ENCODE results near the gene GBF1. TPM values are rescaled to one million over a fixed set of nuclear protein-coding genes. Genes with fewer than 3 reads are reported as not detected.

Gene GBF1
- polyA plus RNA-seq, 1 of the 3 experiments (the other 2 are of a cell fraction), result 12.3 TPM

DNA sequence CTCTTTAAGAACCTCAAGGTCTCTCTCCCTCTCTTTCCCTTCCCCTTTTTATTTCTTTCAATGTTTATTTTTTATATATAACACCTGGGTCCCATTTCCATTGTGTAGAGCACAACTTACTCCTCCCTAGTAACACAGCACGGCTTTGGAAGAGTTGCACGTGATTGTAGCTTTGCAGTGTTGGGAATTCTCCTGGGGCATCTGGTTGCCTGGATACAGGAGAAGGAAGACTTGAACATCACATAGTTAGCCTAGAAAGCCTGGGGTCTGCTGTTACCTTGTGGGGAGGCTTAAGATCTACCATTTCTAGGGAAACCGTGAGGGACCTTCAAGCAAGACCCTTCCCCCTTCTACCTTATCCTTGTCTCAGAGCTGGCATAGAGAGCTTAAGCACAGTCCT is 109.1 kb downstream of the GBF1 start:
- ChIA-PET POLR2A (no interaction called here), CTCF (interaction anchor here (1.0 to 21.0 kb wide), 8 partner anchors 9 to 185 kb away, joined by 3 to 824 read pairs (median 66); partner anchors contain the start of genes ELOVL3, NFKB2, PITX3 and SUFU)
- Histone ChIP-seq H3K4me1 (ENCODE audit: control insufficient read depth in 1 of 2, insufficient read depth in 2 of 2, low read depth in 1 of 2, low read length in 1 of 2) (no peaks in the 10 kb centered on the region), H3K4me2 (no peak overlapping the region), H3F3A (replicated peaks; ENCODE audit: insufficient read depth) (peaks cover 3% of the 10 kb centered on the region), H3K27ac (ENCODE audit: low read depth in 2 of 2, low read length in 1 of 2) (no peak overlapping the region), H3K9me3 (no peaks in the 10 kb centered on the region), H3K27me3 (ENCODE audit: insufficient read depth) (no peaks in the 10 kb centered on the region), H3K79me2 (ENCODE audit: insufficient read depth) (no peaks in the 10 kb centered on the region), H2AFZ (ENCODE audit: low read depth) (no peak overlapping the region), H3K36me3 (replicated peaks in 1 of 2; ENCODE audit: control insufficient read depth in 1 of 2, insufficient read depth in 2 of 2, low read length in 1 of 2) (peaks cover 38 to 59% of the 10 kb centered on the region in 2 experiments), H4K20me1 (ENCODE audit: insufficient read depth) (peaks cover 12% of the 10 kb centered on the region), H3K9me2 (no peaks in the 10 kb centered on the region), H3K9ac (no peak overlapping the region), H3K4me3 (ENCODE audit: low read depth in 2 of 2, low read length in 1 of 2) (no peak overlapping the region)
- TF ChIP-seq POLR2AphosphoS5 (IDR thresholded peaks at IDR 0.05; ENCODE audit: low read depth, low read length), result no peak
- no peak for TF ChIP-seq SMC3 (IDR thresholded peaks at IDR 0.05; ENCODE audit: low read depth, low read length)
- no peak for TF ChIP-seq TCF12 (IDR thresholded peaks at IDR 0.05)
- TF ChIP-seq GABPA (IDR thresholded peaks at IDR 0.05; ENCODE audit: low read depth), result no peak
- no peak for TF ChIP-seq MXI1 (IDR thresholded peaks at IDR 0.05; ENCODE audit: low read depth, low read length)
- no peak for TF ChIP-seq JUND (IDR thresholded peaks at IDR 0.05)
- TF ChIP-seq SIN3A (IDR thresholded peaks at IDR 0.05; ENCODE audit: borderline replicate concordance, low read depth, low read length), result no peak
- TF ChIP-seq NRF1 (IDR thresholded peaks at IDR 0.05; ENCODE audit: low read depth, low read length), result no peak
- TF ChIP-seq RFX5 (IDR thresholded peaks at IDR 0.05; ENCODE audit: low read length), result no peak
- no peak for TF ChIP-seq RCOR1 (IDR thresholded peaks at IDR 0.05; ENCODE audit: low read length)
- no peak for TF ChIP-seq RAD21 (IDR thresholded peaks at IDR 0.05; ENCODE audit: low read length)
- TF ChIP-seq TAF1 (IDR thresholded peaks at IDR 0.05; ENCODE audit: borderline replicate concordance, low read depth, low read length), result no peak
- 98% methylated on average over 3 of the region's 3 CpGs for whole genome bisulfite sequencing (ENCODE audit: low lambda C conversion rate)
- no peak for DNase-seq

DNA sequence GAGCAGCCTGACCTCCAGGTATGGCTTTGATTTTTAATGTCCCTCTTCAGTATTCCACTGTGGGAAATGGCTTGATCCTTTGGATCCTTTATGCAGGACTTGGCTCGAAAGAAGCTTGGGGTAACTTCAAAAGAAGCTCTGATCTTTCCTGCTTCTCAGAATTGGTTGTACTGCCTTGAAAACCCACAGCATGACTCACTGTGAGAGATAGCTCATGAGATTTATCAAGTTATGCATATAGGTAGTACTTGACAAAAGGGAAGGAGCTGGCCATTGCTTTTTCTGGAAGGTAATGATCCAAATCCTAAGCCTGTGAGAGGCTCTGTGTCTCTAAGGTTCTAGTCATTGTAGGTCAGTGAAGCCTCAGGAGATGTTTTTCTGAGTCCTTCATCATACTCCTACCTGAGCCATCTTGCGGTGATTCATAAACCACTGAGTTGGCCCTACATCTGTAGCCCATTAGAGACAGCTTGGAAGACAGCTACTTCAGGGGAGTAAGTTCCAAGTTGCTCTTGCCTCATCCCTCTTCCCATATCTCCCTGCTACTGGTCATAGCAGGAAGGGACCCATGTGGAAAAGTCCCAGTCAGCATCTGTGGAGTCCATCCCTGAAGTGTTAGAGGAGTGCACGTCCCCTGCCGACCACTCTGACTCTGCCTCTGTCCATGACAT is 113.5 kb downstream of the GBF1 start:
- no peaks in the 10 kb centered on the region for H3K9me2 ChIP-seq
- H3K4me2 ChIP-seq, result no peak overlapping the region
- no peaks in the 10 kb centered on the region for H3K79me2 ChIP-seq (ENCODE audit: insufficient read depth)
- no peaks in the 10 kb centered on the region for H3F3A ChIP-seq (replicated peaks; ENCODE audit: insufficient read depth)
- TF ChIP-seq MEF2A (IDR thresholded peaks at IDR 0.05; ENCODE audit: borderline replicate concordance, low read depth), result no peak
- H2AFZ ChIP-seq (ENCODE audit: low read depth), result no peak overlapping the region
- no peak overlapping the region for H3K27ac ChIP-seq (ENCODE audit: low read depth in 2 of 2, low read length in 1 of 2)
- H3K4me1 ChIP-seq (ENCODE audit: control insufficient read depth in 1 of 2, insufficient read depth in 2 of 2, low read depth in 1 of 2, low read length in 1 of 2), result no peaks in the 10 kb centered on the region
- WGBS (ENCODE audit: low lambda C conversion rate), result 85% methylated on average over 4 of the region's 4 CpGs
- ChIA-PET CTCF (interaction anchor here (0.5 to 21.0 kb wide), 5 partner anchors 9 to 190 kb away, joined by 3 to 824 read pairs (median 4); partner anchors contain the start of genes ELOVL3 and PITX3), POLR2A (no interaction called here)
- no peaks in the 10 kb centered on the region for H3K27me3 ChIP-seq (ENCODE audit: insufficient read depth)
- no peak for DNase-seq
- peaks cover 10% of the 10 kb centered on the region; the same call in 1 of the 2 replicates for H4K20me1 ChIP-seq (ENCODE audit: insufficient read depth)
- no peaks in the 10 kb centered on the region for H3K9me3 ChIP-seq
- no peak overlapping the region for H3K4me3 ChIP-seq (ENCODE audit: low read depth in 2 of 2, low read length in 1 of 2)
- H3K9ac ChIP-seq, result no peak overlapping the region
- H3K36me3 ChIP-seq (replicated peaks in 1 of 2; ENCODE audit: control insufficient read depth in 1 of 2, insufficient read depth in 2 of 2, low read length in 1 of 2), result peaks cover 47 to 66% of the 10 kb centered on the region in 2 experiments

DNA sequence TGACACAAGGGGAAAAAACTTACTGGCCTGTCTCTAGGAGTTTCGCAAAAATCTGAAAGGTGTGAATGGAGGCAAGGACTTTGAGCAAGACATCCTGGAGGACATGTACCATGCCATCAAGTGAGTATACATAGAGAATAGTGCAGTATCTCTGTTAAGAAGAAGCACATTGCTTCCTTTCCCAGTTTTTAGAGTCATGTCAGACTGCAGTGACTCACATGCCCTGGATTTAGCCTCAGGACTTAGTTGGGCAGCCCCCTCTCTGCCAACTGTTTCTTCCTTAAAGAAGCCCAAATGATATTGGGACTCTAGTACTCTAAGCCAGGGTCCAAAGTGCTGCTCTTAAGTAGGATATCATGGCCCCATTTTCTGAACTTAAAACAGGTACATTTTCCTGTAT is 122.1 kb downstream of the GBF1 start:
- H3K36me3 ChIP-seq (replicated peaks in 1 of 2; ENCODE audit: control insufficient read depth in 1 of 2, insufficient read depth in 2 of 2, low read length in 1 of 2), result peaks cover 72 to 75% of the 10 kb centered on the region in 2 experiments
- H3F3A ChIP-seq (replicated peaks; ENCODE audit: insufficient read depth), result no peaks in the 10 kb centered on the region
- no peak overlapping the region for H3K27ac ChIP-seq (ENCODE audit: low read depth in 2 of 2, low read length in 1 of 2)
- H2AFZ ChIP-seq (ENCODE audit: low read depth), result no peak overlapping the region
- peaks cover 4% of the 10 kb centered on the region; the same call in 1 of the 2 replicates for H4K20me1 ChIP-seq (ENCODE audit: insufficient read depth)
- no peaks in the 10 kb centered on the region for H3K4me1 ChIP-seq (ENCODE audit: control insufficient read depth in 1 of 2, insufficient read depth in 2 of 2, low read depth in 1 of 2, low read length in 1 of 2)
- H3K4me2 ChIP-seq, result no peak overlapping the region
- H3K4me3 ChIP-seq (ENCODE audit: low read depth in 2 of 2, low read length in 1 of 2), result no peak overlapping the region
- TF ChIP-seq, protein P1, sequence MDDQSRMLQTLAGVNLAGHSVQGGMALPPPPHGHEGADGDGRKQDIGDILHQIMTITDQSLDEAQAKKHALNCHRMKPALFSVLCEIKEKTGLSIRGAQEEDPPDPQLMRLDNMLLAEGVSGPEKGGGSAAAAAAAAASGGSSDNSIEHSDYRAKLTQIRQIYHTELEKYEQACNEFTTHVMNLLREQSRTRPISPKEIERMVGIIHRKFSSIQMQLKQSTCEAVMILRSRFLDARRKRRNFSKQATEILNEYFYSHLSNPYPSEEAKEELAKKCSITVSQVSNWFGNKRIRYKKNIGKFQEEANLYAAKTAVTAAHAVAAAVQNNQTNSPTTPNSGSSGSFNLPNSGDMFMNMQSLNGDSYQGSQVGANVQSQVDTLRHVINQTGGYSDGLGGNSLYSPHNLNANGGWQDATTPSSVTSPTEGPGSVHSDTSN (IDR thresholded peaks at IDR 0.05), result no peak
- TF ChIP-seq NRF1 (IDR thresholded peaks at IDR 0.05; ENCODE audit: low read depth, low read length), result no peak
- TF ChIP-seq, protein P2, sequence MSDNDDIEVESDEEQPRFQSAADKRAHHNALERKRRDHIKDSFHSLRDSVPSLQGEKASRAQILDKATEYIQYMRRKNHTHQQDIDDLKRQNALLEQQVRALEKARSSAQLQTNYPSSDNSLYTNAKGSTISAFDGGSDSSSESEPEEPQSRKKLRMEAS (IDR thresholded peaks at IDR 0.05; ENCODE audit: low read depth), result no peak
- TF ChIP-seq, protein P3, sequence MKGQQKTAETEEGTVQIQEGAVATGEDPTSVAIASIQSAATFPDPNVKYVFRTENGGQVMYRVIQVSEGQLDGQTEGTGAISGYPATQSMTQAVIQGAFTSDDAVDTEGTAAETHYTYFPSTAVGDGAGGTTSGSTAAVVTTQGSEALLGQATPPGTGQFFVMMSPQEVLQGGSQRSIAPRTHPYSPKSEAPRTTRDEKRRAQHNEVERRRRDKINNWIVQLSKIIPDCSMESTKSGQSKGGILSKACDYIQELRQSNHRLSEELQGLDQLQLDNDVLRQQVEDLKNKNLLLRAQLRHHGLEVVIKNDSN (IDR thresholded peaks at IDR 0.05; ENCODE audit: borderline replicate concordance, low read depth), result no peak
- TF ChIP-seq POLR2AphosphoS5 (IDR thresholded peaks at IDR 0.05; ENCODE audit: low read depth, low read length), result no peak
- TF ChIP-seq RXRA (IDR thresholded peaks at IDR 0.05; ENCODE audit: borderline replicate concordance, low read depth), result no peak
- TF ChIP-seq RCOR1 (IDR thresholded peaks at IDR 0.05; ENCODE audit: low read length), result no peak
- TF ChIP-seq JUND (IDR thresholded peaks at IDR 0.05), result no peak
- no peak for TF ChIP-seq EP300 (IDR thresholded peaks at IDR 0.05; ENCODE audit: borderline replicate concordance in 1 of 2, low read depth in 1 of 2, low read length in 1 of 2)
- H3K9me3 ChIP-seq, result no peaks in the 10 kb centered on the region
- H3K27me3 ChIP-seq (ENCODE audit: insufficient read depth), result no peaks in the 10 kb centered on the region
- H3K9ac ChIP-seq, result no peak overlapping the region
- ChIA-PET CTCF (interaction anchor here (1.0 to 8.0 kb wide), 2 partner anchors 16 to 137 kb away, joined by 3 to 64 read pairs; no protein-coding TSS in a partner anchor), POLR2A (no interaction called here)
- H3K9me2 ChIP-seq, result no peaks in the 10 kb centered on the region
- H3K79me2 ChIP-seq (ENCODE audit: insufficient read depth), result no peaks in the 10 kb centered on the region
- no peak for DNase-seq
- WGBS (ENCODE audit: low lambda C conversion rate), result 100% methylated on average over 1 of the region's 1 CpG
